ENCODE data around the gene PRKCD.

PRKCD gene

DNA sequence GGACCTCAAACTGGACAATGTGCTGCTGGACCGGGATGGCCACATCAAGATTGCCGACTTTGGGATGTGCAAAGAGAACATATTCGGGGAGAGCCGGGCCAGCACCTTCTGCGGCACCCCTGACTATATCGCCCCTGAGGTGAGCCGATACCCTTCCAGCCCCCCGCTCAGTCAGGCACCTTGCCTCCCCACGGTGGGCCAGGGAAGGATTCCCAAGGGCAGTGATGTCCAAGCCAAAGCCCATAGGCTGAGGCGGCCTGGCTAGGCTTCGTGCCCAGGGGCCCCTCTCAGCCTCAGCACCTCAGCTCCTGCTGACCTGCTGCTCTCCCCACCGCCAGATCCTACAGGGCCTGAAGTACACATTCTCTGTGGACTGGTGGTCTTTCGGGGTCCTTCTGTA is 27.7 kb downstream of the PRKCD start:
- TF ChIP-seq, protein P1, sequence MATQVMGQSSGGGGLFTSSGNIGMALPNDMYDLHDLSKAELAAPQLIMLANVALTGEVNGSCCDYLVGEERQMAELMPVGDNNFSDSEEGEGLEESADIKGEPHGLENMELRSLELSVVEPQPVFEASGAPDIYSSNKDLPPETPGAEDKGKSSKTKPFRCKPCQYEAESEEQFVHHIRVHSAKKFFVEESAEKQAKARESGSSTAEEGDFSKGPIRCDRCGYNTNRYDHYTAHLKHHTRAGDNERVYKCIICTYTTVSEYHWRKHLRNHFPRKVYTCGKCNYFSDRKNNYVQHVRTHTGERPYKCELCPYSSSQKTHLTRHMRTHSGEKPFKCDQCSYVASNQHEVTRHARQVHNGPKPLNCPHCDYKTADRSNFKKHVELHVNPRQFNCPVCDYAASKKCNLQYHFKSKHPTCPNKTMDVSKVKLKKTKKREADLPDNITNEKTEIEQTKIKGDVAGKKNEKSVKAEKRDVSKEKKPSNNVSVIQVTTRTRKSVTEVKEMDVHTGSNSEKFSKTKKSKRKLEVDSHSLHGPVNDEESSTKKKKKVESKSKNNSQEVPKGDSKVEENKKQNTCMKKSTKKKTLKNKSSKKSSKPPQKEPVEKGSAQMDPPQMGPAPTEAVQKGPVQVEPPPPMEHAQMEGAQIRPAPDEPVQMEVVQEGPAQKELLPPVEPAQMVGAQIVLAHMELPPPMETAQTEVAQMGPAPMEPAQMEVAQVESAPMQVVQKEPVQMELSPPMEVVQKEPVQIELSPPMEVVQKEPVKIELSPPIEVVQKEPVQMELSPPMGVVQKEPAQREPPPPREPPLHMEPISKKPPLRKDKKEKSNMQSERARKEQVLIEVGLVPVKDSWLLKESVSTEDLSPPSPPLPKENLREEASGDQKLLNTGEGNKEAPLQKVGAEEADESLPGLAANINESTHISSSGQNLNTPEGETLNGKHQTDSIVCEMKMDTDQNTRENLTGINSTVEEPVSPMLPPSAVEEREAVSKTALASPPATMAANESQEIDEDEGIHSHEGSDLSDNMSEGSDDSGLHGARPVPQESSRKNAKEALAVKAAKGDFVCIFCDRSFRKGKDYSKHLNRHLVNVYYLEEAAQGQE (IDR thresholded peaks at IDR 0.05; ENCODE audit: insufficient read depth in 1 of 2, low read depth in 2 of 2, low read length in 2 of 2) = no peak
- TF ChIP-seq POLR2AphosphoS5 (IDR thresholded peaks at IDR 0.05; ENCODE audit: low read depth, low read length) = no peak
- no peak for TF ChIP-seq SIN3A (IDR thresholded peaks at IDR 0.05; ENCODE audit: borderline replicate concordance, insufficient read depth, low read length)
- TF ChIP-seq TAF1 (IDR thresholded peaks at IDR 0.05; ENCODE audit: borderline replicate concordance, insufficient read depth, low read length) = no peak
- no peak for TF ChIP-seq FOXP2 (optimal IDR thresholded peaks at IDR 0.05; ENCODE audit: borderline replicate concordance, extremely low read depth, extremely low read length, insufficient read depth)

DNA sequence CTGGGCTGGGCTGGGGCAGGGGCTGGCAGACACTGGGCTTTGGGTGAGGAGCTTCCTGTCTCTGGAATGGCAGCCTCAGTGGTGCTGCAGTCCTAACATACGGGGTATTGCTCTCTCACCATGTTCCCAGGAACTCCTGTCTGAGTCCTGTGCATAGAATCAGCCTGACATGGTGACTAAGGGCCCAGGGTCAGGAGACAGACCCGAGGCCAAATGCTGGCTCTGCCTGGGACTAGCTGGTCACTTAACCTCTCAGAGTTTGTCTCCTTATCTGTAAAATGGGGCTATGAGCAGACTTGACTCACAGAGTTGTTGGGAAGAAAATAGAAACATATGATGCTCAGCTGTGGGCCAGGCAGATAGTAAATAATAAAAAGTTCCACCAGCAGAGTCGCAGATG is 28.3 kb downstream of the PRKCD start:
- TF ChIP-seq SIN3A (IDR thresholded peaks at IDR 0.05; ENCODE audit: borderline replicate concordance, insufficient read depth, low read length) = no peak
- no peak for TF ChIP-seq POLR2AphosphoS5 (IDR thresholded peaks at IDR 0.05; ENCODE audit: low read depth, low read length)
- no peak for TF ChIP-seq FOXP2 (optimal IDR thresholded peaks at IDR 0.05; ENCODE audit: borderline replicate concordance, extremely low read depth, extremely low read length, insufficient read depth)
- TF ChIP-seq, protein P1 (IDR thresholded peaks at IDR 0.05; ENCODE audit: insufficient read depth in 1 of 2, low read depth in 2 of 2, low read length in 2 of 2) = no peak
- TF ChIP-seq TAF1 (IDR thresholded peaks at IDR 0.05; ENCODE audit: borderline replicate concordance, insufficient read depth, low read length) = no peak

DNA sequence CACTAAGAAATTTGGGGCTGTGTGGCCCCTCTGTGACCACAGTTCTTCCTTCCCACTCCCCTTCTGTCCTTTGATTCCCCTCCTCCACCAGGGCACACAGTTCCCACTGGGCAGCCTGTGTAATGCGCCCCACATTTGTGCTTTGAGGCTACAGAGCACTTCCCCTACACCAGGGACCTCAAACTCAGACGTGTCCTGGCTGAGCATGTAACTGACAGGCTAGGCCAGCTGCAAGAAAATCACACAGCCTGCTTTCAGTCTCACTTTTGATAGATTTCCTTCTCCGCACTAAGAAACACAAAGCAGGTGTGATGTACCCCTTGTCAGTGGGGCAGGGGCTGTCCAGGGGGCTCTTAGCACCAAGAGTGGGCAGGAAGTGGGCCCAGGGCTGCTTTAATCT is 29.6 kb downstream of the PRKCD start:
- no peak for TF ChIP-seq TAF1 (IDR thresholded peaks at IDR 0.05; ENCODE audit: borderline replicate concordance, insufficient read depth, low read length)
- TF ChIP-seq, protein P1 (IDR thresholded peaks at IDR 0.05; ENCODE audit: insufficient read depth in 1 of 2, low read depth in 2 of 2, low read length in 2 of 2) = no peak
- TF ChIP-seq FOXP2 (optimal IDR thresholded peaks at IDR 0.05; ENCODE audit: borderline replicate concordance, extremely low read depth, extremely low read length, insufficient read depth) = no peak
- no peak for TF ChIP-seq POLR2AphosphoS5 (IDR thresholded peaks at IDR 0.05; ENCODE audit: low read depth, low read length)
- TF ChIP-seq SIN3A (IDR thresholded peaks at IDR 0.05; ENCODE audit: borderline replicate concordance, insufficient read depth, low read length) = no peak

DNA sequence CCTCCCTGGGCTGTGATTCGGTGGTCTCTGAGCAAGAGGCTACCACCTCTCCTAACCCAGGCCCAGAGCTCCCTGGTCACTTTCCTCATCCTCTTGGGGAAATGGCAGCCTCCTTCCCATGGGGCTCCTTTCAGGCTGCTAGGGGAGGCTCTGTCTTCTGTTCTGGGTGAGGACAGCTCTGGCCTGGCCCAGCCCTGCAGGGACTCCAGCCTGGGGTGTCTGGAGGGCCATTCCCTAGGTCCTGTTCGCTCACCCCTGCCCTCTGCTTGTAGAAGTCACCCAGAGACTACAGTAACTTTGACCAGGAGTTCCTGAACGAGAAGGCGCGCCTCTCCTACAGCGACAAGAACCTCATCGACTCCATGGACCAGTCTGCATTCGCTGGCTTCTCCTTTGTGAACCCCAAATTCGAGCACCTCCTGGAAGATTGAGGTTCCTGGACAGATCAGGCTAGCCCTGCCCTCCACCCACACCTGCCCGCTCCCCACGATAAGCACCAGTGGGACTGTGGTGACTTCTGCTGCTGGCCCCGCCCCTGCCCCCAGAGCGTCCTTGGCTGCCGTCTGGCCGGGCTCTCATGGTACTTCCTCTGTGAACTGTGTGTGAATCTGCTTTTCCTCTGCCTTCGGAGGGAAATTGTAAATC is 30.9 kb downstream of the PRKCD start:
- TF ChIP-seq SIN3A (IDR thresholded peaks at IDR 0.05; ENCODE audit: borderline replicate concordance, insufficient read depth, low read length) (no peak), POLR2AphosphoS5 (IDR thresholded peaks at IDR 0.05; ENCODE audit: low read depth, low read length) (no peak), TAF1 (IDR thresholded peaks at IDR 0.05; ENCODE audit: borderline replicate concordance, insufficient read depth, low read length) (no peak), FOXP2 (optimal IDR thresholded peaks at IDR 0.05; ENCODE audit: borderline replicate concordance, extremely low read depth, extremely low read length, insufficient read depth) (no peak)
- TF ChIP-seq, protein P1 (IDR thresholded peaks at IDR 0.05; ENCODE audit: insufficient read depth in 1 of 2, low read depth in 2 of 2, low read length in 2 of 2) = no peak
